Measurements from ENCODE around the gene DNAH17. TPM values are rescaled to one million over a fixed set of nuclear protein-coding genes. Genes with fewer than 3 reads are reported as not detected.
"Not testable (repeated sequence)": the region's sequence is repeated elsewhere in the genome, so short reads cannot be mapped to it uniquely, and the experiment has no call there.

Gene DNAH17
- total RNA-seq, 5 donors from 2014 or later (not counting 1 experiment from before 2014, with no cell fraction given), result 0.33 to 1.2 (median 1.1) TPM

DNA sequence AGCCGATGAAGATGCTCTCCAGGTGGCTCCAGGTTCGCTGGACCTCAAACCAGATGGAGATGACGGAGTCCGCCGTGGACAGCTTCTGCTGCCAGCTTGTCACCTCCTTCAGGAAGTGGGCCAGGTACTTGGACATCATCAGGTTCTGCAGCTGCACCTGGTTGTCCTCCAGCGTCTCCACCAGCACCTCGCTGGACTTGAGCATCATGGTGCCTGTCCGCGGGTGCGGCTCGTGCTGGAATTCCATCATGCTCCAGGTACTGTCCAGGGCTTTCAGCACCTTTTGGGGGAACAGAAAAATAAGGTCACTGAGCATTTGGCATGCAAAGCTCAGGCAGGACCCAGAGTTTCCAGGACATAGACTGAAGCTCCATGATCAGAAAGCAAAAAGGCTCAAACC, 69.7 kb downstream of the DNAH17 start:
- H3K27ac Mint-ChIP-seq, result no peak overlapping the region
- Histone ChIP-seq H3K4me1 (ENCODE audit: control insufficient read depth in 1 of 2, extremely low read depth in 1 of 2, insufficient read depth in 2 of 2, low read length in 2 of 2) (no peaks in the 10 kb centered on the region), H3K36me3 (ENCODE audit: control insufficient read depth in 2 of 2, extremely low read depth in 1 of 2, insufficient read depth in 1 of 2, low read length in 1 of 2) (no peaks in the 10 kb centered on the region), H3K27me3 (replicated peaks in 1 of 2; ENCODE audit: control insufficient read depth in 2 of 2, extremely low read depth in 1 of 2, insufficient read depth in 2 of 2, low read length in 1 of 2) (peaks cover 0 to 27% of the 10 kb centered on the region in 2 experiments), H3K9me3 (no peaks in the 10 kb centered on the region), H3K27ac (ENCODE audit: low read length) (no peak overlapping the region), H3K4me3 (ENCODE audit: control insufficient read depth in 1 of 2, extremely low read depth in 1 of 2, low read length in 1 of 2) (no peak overlapping the region)
- no peak overlapping the region for H3K4me3 Mint-ChIP-seq
- WGBS (ENCODE audit: insufficient coverage), result 90% methylated on average over 11 of the region's 11 CpGs
- ATAC-seq (replicated peaks in 1 of 4) (no peak), DNase-seq (no peak)
- peaks cover 0 to 3% of the 10 kb centered on the region in 2 donors for H3K27me3 Mint-ChIP-seq
- H3K4me1 Mint-ChIP-seq, result no peaks in the 10 kb centered on the region
- no peaks in the 10 kb centered on the region for H3K9me3 Mint-ChIP-seq
- CTCF ChIA-PET, result no interaction called here
- no peaks in the 10 kb centered on the region for H3K36me3 Mint-ChIP-seq
- POLR2A ChIA-PET, result no interaction called here

DNA sequence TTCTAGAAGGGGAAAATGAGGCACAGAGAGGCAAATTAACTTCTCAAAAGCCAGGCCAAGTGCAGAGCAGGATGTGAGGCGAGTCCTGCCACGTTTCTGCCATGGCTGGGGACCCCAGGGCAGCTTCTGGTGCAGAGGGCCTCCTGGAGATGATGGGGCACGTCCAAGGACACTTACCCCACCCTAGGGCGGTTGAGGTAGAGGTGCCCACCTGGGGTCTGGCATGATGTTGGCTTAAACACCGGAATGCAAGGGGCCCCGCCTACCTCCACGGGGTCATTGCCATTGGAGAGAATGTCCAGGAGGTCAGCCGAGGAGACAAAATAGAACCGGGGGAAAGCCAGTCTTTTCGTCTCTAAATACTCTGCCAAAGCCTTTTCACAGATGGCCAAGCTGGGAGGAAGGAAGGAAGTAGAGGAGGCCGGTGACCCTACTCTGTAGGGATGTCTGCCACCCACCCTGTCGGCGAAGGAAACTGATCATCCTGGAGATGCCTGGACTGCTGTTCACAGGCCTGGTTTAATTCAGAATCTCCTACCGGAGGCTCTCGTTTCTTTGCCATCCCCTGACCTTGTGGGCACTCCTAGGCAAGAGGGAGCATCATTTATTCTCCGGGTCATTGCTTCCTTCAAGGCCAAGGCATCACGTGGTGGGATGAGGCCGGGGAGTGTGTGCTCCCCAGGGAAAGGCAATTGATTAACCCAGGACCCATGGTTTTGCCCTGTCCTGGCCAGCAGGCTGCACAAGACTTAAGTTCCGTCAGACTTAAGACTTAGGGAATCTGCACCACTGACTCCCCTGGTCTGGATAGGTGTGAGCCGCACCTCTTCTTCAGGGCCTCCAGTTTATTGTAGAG, 70.5 kb downstream of the DNAH17 start:
- Histone ChIP-seq H3K4me3 (ENCODE audit: control insufficient read depth in 1 of 2, extremely low read depth in 1 of 2, low read length in 1 of 2) (no peak overlapping the region), H3K9me3 (no peaks in the 10 kb centered on the region), H3K4me1 (ENCODE audit: control insufficient read depth in 1 of 2, extremely low read depth in 1 of 2, insufficient read depth in 2 of 2, low read length in 2 of 2) (no peaks in the 10 kb centered on the region), H3K27ac (ENCODE audit: low read length) (no peak overlapping the region), H3K27me3 (replicated peaks in 1 of 2; ENCODE audit: control insufficient read depth in 2 of 2, extremely low read depth in 1 of 2, insufficient read depth in 2 of 2, low read length in 1 of 2) (peaks cover 0 to 23% of the 10 kb centered on the region in 2 experiments), H3K36me3 (ENCODE audit: control insufficient read depth in 2 of 2, extremely low read depth in 1 of 2, insufficient read depth in 1 of 2, low read length in 1 of 2) (no peaks in the 10 kb centered on the region)
- ATAC-seq (replicated peaks in 1 of 4) (no peak), DNase-seq (no peak)
- Mint-ChIP-seq H3K4me3 (no peak overlapping the region), H3K27ac (no peak overlapping the region), H3K4me1 (no peaks in the 10 kb centered on the region), H3K27me3 (peaks cover 0 to 3% of the 10 kb centered on the region in 2 donors), H3K9me3 (no peaks in the 10 kb centered on the region), H3K36me3 (no peaks in the 10 kb centered on the region)
- 78% methylated on average over 10 of the region's 20 CpGs for WGBS (ENCODE audit: insufficient coverage)
- ChIA-PET CTCF (no interaction called here), POLR2A (no interaction called here)

DNA sequence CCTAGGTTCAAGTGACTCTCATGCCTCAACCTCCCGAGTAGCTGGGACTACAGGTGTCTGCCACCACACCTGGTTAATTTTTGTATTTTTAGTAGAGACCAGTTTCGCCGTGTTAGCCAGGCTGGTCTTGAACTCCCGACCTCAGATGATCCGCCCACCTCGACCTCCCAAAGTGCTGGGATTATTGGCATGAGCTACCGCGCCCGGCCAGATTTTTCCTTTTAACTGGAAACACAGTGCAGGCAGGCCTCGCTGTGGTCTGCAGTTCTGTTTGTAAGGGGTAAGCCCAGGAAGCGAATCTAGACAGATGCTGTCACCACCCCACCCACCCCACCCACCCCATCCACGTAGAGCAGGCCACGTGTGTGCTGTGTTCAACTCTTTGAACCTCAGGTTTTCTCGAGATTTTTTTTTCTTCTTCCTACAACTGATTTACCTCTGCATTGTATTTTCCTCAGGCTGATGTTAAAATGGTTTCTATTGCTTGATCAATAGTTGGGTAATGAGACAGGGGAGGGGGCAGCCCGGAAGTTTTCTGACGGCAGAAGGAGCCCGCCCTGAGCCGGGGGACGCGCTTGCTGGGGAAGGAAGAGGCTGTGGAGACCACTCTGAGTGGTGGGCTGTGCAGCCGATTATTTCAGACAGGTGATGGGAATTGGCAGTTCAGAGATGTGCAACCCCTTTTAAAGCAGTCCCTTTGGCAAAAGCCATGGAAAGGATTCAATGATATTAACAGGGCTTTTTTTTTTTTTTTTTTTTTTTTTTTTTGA, 72.9 kb downstream of the DNAH17 start:
- Histone ChIP-seq H3K36me3 (ENCODE audit: control insufficient read depth in 2 of 2, extremely low read depth in 1 of 2, insufficient read depth in 1 of 2, low read length in 1 of 2) (no peaks in the 10 kb centered on the region), H3K9me3 (no peaks in the 10 kb centered on the region), H3K27ac (ENCODE audit: low read length) (no peak overlapping the region), H3K27me3 (replicated peaks in 1 of 2; ENCODE audit: control insufficient read depth in 2 of 2, extremely low read depth in 1 of 2, insufficient read depth in 2 of 2, low read length in 1 of 2) (peaks cover 0 to 29% of the 10 kb centered on the region in 2 experiments), H3K4me1 (ENCODE audit: control insufficient read depth in 1 of 2, extremely low read depth in 1 of 2, insufficient read depth in 2 of 2, low read length in 2 of 2) (no peaks in the 10 kb centered on the region), H3K4me3 (ENCODE audit: control insufficient read depth in 1 of 2, extremely low read depth in 1 of 2, low read length in 1 of 2) (no peak overlapping the region)
- Mint-ChIP-seq H3K4me3 (no peak overlapping the region), H3K27me3 (peaks cover 0 to 3% of the 10 kb centered on the region in 2 donors), H3K9me3 (no peaks in the 10 kb centered on the region), H3K4me1 (no peaks in the 10 kb centered on the region), H3K36me3 (no peaks in the 10 kb centered on the region), H3K27ac (no peak overlapping the region)
- DNase-seq, result no peak
- ChIA-PET CTCF (no interaction called here), POLR2A (interaction anchor here in 1 of 2 donors (0.6 kb wide), 1 partner anchor 478 kb away, joined by 4 read pairs; no protein-coding TSS in a partner anchor)
- 100% methylated on average over 1 of the region's 21 CpGs for WGBS (ENCODE audit: insufficient coverage)
- no peak for ATAC-seq (replicated peaks in 1 of 4)

DNA sequence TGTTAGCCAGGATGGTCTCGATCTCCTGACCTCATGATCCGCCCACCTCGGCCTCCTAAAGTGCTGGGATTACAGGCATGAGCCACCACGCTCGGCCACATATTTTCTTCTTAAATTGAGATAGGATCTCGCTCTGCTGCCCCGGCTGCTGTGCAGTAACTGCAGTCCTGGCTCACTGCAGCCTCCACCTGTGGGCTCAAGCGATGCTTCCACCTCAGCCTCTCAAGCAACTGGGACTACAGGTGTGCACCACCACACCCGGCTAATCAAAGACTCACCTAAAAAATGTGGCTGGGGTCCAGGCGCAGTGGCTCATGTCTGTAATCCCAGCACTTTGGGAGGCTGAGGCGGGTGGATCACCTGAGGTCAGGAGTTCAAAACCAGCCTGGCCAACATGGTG, 73.8 kb downstream of the DNAH17 start:
- ATAC-seq (replicated peaks in 1 of 4); H3K9me3 ChIP-seq; POLR2A ChIA-PET; CTCF ChIA-PET; H3K27me3 Mint-ChIP-seq; H3K27ac Mint-ChIP-seq; H3K4me1 Mint-ChIP-seq; DNase-seq; H3K36me3 Mint-ChIP-seq; H3K36me3 ChIP-seq (ENCODE audit: control insufficient read depth in 2 of 2, extremely low read depth in 1 of 2, insufficient read depth in 1 of 2, low read length in 1 of 2); H3K4me3 ChIP-seq (ENCODE audit: control insufficient read depth in 1 of 2, extremely low read depth in 1 of 2, low read length in 1 of 2); H3K9me3 Mint-ChIP-seq; H3K4me3 Mint-ChIP-seq; H3K27ac ChIP-seq (ENCODE audit: low read length); H3K4me1 ChIP-seq (ENCODE audit: control insufficient read depth in 1 of 2, extremely low read depth in 1 of 2, insufficient read depth in 2 of 2, low read length in 2 of 2): not testable (repeated sequence)
- 84% methylated on average over 6 of the region's 11 CpGs for WGBS (ENCODE audit: insufficient coverage)
- H3K27me3 ChIP-seq (replicated peaks in 1 of 2; ENCODE audit: control insufficient read depth in 2 of 2, extremely low read depth in 1 of 2, insufficient read depth in 2 of 2, low read length in 1 of 2), result peaks cover 0 to 38% of the 10 kb centered on the region in 2 experiments

DNA sequence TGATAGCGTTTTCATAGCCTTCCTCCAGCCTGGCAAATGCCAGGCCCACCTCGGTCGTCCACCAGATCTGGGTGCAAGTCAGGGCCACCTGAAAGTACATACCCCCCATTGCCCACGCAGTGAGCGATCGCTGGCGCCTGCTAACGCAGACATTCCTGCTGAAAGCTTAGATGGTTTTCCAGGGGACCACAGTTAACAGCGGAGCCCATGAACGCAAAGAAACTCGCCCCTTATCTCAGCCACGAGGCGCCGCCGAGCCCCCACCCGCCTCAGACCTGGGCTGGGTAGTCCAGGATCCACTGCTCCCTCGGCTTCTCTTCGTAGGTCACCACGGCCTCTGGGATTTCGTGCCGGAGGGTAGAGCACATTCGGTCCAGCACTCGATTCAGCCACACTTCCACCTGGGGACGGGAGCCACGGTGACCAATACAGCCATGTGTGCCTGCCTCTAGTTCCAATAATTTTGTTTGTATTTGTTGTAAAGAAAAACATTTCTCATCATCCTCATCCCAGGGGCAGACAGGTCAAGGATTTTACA, 74.5 kb downstream of the DNAH17 start:
- Mint-ChIP-seq H3K36me3 (no peaks in the 10 kb centered on the region), H3K27me3 (no peaks in the 10 kb centered on the region), H3K4me1 (no peaks in the 10 kb centered on the region), H3K4me3 (no peak overlapping the region), H3K27ac (no peak overlapping the region), H3K9me3 (no peaks in the 10 kb centered on the region)
- H3K36me3 ChIP-seq (ENCODE audit: control insufficient read depth in 2 of 2, extremely low read depth in 1 of 2, insufficient read depth in 1 of 2, low read length in 1 of 2), result no peaks in the 10 kb centered on the region
- DNase-seq, result no peak
- ATAC-seq (replicated peaks in 1 of 4), result no peak
- ChIA-PET CTCF (no interaction called here), POLR2A (no interaction called here)
- H3K9me3 ChIP-seq, result no peaks in the 10 kb centered on the region
- peaks cover 0 to 43% of the 10 kb centered on the region in 2 experiments for H3K27me3 ChIP-seq (replicated peaks in 1 of 2; ENCODE audit: control insufficient read depth in 2 of 2, extremely low read depth in 1 of 2, insufficient read depth in 2 of 2, low read length in 1 of 2)
- H3K4me3 ChIP-seq (ENCODE audit: control insufficient read depth in 1 of 2, extremely low read depth in 1 of 2, low read length in 1 of 2), result no peak overlapping the region
- H3K4me1 ChIP-seq (ENCODE audit: control insufficient read depth in 1 of 2, extremely low read depth in 1 of 2, insufficient read depth in 2 of 2, low read length in 2 of 2), result no peaks in the 10 kb centered on the region
- H3K27ac ChIP-seq (ENCODE audit: low read length), result no peak overlapping the region
- WGBS (ENCODE audit: insufficient coverage), result 90% methylated on average over 18 of the region's 25 CpGs

DNA sequence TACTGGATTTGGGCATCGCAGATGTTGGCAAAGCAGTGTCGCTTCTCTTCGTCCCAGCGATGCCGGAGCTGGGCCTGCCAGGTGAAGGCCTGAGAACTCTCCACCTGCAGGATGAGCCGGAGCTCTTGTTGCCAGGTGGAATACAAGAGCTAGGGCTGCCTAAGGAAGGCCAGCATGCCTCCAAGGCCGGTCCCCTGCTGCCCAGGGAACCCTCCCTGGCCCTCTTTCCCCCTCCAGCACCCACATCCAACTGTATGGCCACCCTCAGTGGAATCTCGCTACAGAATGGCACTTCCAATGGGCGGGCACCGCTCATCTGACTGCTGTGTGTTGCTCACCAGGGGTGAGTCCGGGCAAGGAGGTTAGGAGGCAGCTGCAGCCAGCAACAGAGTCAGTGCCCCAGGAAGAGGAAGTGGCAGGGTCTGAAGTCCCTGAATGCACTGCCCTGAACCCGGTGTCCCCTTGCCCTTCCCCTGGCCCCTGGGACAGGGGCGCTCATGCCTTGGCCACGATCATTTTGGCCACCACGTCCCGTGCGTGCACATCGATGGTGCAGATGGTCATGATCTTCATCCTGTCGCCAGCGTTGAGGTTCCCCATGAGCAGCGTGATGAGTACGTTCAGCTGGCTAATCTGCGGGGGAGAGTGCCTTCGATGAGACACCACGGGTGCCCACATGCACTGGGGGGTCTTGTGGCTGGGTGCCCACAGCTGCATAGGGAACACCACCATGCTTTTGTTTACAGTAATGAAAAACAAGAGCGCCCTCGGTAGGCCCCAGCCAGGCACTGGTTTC, 75.8 kb downstream of the DNAH17 start:
- Histone ChIP-seq H3K9me3 (no peaks in the 10 kb centered on the region), H3K4me3 (ENCODE audit: control insufficient read depth in 1 of 2, extremely low read depth in 1 of 2, low read length in 1 of 2) (no peak overlapping the region), H3K36me3 (ENCODE audit: control insufficient read depth in 2 of 2, extremely low read depth in 1 of 2, insufficient read depth in 1 of 2, low read length in 1 of 2) (no peaks in the 10 kb centered on the region), H3K4me1 (ENCODE audit: control insufficient read depth in 1 of 2, extremely low read depth in 1 of 2, insufficient read depth in 2 of 2, low read length in 2 of 2) (peaks cover 0 to 6% of the 10 kb centered on the region in 2 experiments), H3K27me3 (replicated peaks in 1 of 2; ENCODE audit: control insufficient read depth in 2 of 2, extremely low read depth in 1 of 2, insufficient read depth in 2 of 2, low read length in 1 of 2) (peaks cover 0 to 45% of the 10 kb centered on the region in 2 experiments), H3K27ac (ENCODE audit: low read length) (no peak overlapping the region)
- ChIA-PET POLR2A (no interaction called here), CTCF (no interaction called here)
- ATAC-seq (replicated peaks in 1 of 4) (no peak), DNase-seq (no peak)
- Mint-ChIP-seq H3K27ac (no peak overlapping the region), H3K4me3 (no peak overlapping the region), H3K36me3 (no peaks in the 10 kb centered on the region), H3K9me3 (no peaks in the 10 kb centered on the region), H3K27me3 (no peaks in the 10 kb centered on the region), H3K4me1 (no peaks in the 10 kb centered on the region)
- WGBS (ENCODE audit: insufficient coverage), result 88% methylated on average over 25 of the region's 27 CpGs

Measured in T-cell (primary cell).